Prostate gland (tissue), 2 donors: ENCODE data around the gene NTNG2.

Experiments
- POLR2A ChIP-seq: fragments of 450-650 bp; IDR thresholded peaks from one replicate; pipeline ENCODE4 v1.6.1; 2016; ENCODE audit warnings: antibody characterized with exemption, mild to moderate bottlenecking
- TF ChIP-seq, protein P1 (sequence below), 4 experiments: fragments of 200-600 bp in 2 of 4; fragments of 450-650 bp in 2 of 4; sonication (generic) in 2 of 4; IDR thresholded peaks; 1 replicate in 3 of 4; 2 replicates in 1 of 4; pipeline ENCODE4 v1.5.1; 2016 to 2019; ENCODE audit warnings: antibody characterized with exemption in 4 of 4, mild to moderate bottlenecking in 2 of 4, moderate library complexity in 2 of 4

DNA sequence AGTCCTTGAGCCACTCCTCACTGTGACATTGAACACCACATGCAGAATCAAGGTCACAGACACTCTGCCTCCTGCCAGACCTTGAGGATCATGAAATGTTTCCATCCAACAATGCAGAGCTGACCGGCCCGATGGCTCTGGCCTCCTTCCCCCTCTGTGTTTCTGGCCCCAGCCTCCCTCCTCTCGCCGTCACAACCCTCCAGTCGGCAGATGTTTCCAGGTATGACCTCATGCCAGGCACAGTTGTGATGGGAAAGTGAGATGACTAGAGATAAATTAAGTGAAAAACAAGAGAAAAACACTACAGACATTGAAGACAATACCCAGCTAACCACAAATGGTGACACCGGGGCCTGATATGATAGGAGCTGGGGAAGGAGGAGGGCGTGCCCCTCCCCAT, 9.8 kb downstream of the NTNG2 start:
- TF ChIP-seq, protein P1, sequence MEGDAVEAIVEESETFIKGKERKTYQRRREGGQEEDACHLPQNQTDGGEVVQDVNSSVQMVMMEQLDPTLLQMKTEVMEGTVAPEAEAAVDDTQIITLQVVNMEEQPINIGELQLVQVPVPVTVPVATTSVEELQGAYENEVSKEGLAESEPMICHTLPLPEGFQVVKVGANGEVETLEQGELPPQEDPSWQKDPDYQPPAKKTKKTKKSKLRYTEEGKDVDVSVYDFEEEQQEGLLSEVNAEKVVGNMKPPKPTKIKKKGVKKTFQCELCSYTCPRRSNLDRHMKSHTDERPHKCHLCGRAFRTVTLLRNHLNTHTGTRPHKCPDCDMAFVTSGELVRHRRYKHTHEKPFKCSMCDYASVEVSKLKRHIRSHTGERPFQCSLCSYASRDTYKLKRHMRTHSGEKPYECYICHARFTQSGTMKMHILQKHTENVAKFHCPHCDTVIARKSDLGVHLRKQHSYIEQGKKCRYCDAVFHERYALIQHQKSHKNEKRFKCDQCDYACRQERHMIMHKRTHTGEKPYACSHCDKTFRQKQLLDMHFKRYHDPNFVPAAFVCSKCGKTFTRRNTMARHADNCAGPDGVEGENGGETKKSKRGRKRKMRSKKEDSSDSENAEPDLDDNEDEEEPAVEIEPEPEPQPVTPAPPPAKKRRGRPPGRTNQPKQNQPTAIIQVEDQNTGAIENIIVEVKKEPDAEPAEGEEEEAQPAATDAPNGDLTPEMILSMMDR (IDR thresholded peaks at IDR 0.05), result no peak
- no peak for TF ChIP-seq POLR2A
